Stimulated activated effector memory CD8-positive, alpha-beta T cell treated with anti-CD3 and anti-CD28 coated beads, Interleukin-12 subunit alpha, Interleukin-12 subunit beta, amount 100 ng/mL, for 72 hours (primary cell): ENCODE data around the gene FAH.

Source experiments
- ATAC-seq: fragments of 150-1000 bp; cut with Tn5 transposase; 2 replicates; pipeline ENCODE4 v1.10.0; 2021
- DNase-seq, 2 donors: peaks; one replicate each; pipeline ENCODE4 v3.0.0; 2021 to 2022; ENCODE audit warnings: low spot score in 2 of 2
- H3K27ac Mint-ChIP-seq: one replicate; pipeline ENCODE4 v1.8.0; 2022; ENCODE audit warnings: mild to moderate bottlenecking, mixed read lengths
- H3K36me3 Mint-ChIP-seq: one replicate; pipeline ENCODE4 v1.8.0; 2022; ENCODE audit warnings: mild to moderate bottlenecking, mixed read lengths
- H3K4me1 Mint-ChIP-seq: one replicate; pipeline ENCODE4 v1.8.0; 2022; ENCODE audit warnings: mixed read lengths
- H3K4me3 Mint-ChIP-seq: one replicate; pipeline ENCODE4 v1.8.0; 2022; ENCODE audit warnings: mild to moderate bottlenecking, mixed read lengths
- H3K9me3 Mint-ChIP-seq: one replicate; pipeline ENCODE4 v1.8.0; 2022; ENCODE audit warnings: mixed read lengths

FAH gene

GRCh38 chr15:80174017-80174746 is 21.4 kb downstream of the FAH start:
- DNase-seq (no peak), ATAC-seq (no peak)
- Mint-ChIP-seq H3K27ac (peak overlapping the region; percentile 15), H3K4me1 (peaks cover 12% of the 10 kb centered on the region), H3K4me3 (no peak overlapping the region), H3K36me3 (peaks cover 51% of the 10 kb centered on the region), H3K9me3 (no peaks in the 10 kb centered on the region)

- Mint-ChIP-seq H3K36me3 (peaks cover 47% of the 10 kb centered on the region), H3K27ac (no peak overlapping the region)
Observed at GRCh38 chr15:80175436-80175835, 22.6 kb downstream of the FAH start.

GRCh38 chr15:80176443-80176842 is 23.6 kb downstream of the FAH start:
- Mint-ChIP-seq H3K27ac (peak overlapping the region; percentile 15), H3K9me3 (no peaks in the 10 kb centered on the region), H3K36me3 (peaks cover 44% of the 10 kb centered on the region), H3K4me1 (peaks cover 12% of the 10 kb centered on the region), H3K4me3 (no peak overlapping the region)
- DNase-seq: no peak
- no peak for ATAC-seq

More at GRCh38 chr15:80175436-80175835, 22.6 kb downstream of the FAH start:
- Mint-ChIP-seq H3K9me3 (no peaks in the 10 kb centered on the region), H3K4me1 (peaks cover 12% of the 10 kb centered on the region), H3K4me3 (no peak overlapping the region)
- DNase-seq (no peak), ATAC-seq (peak; percentile 8)

- H3K4me3 Mint-ChIP-seq: no peak overlapping the region
- no peak for ATAC-seq
- H3K27ac Mint-ChIP-seq: peak overlapping the region; percentile 15
- no peaks in the 10 kb centered on the region for H3K9me3 Mint-ChIP-seq
- DNase-seq: no peak
- H3K4me1 Mint-ChIP-seq: peaks cover 12% of the 10 kb centered on the region
- H3K36me3 Mint-ChIP-seq: peaks cover 48% of the 10 kb centered on the region
Observed at GRCh38 chr15:80177156-80177555, 24.4 kb downstream of the FAH start.

- H3K4me3 Mint-ChIP-seq: no peak overlapping the region
- H3K36me3 Mint-ChIP-seq: peaks cover 51% of the 10 kb centered on the region
- H3K27ac Mint-ChIP-seq: no peak overlapping the region
- no peak for DNase-seq
- H3K4me1 Mint-ChIP-seq: no peaks in the 10 kb centered on the region
- ATAC-seq: peak; percentile 42
- H3K9me3 Mint-ChIP-seq: no peaks in the 10 kb centered on the region
Observed at GRCh38 chr15:80179025-80179759, 26.4 kb downstream of the FAH start.

- Mint-ChIP-seq H3K27ac (no peak overlapping the region), H3K4me3 (no peak overlapping the region), H3K36me3 (peaks cover 53% of the 10 kb centered on the region), H3K9me3 (no peaks in the 10 kb centered on the region), H3K4me1 (no peaks in the 10 kb centered on the region)
- DNase-seq (no peak), ATAC-seq (no peak)
Observed at GRCh38 chr15:80179935-80180334, 27.1 kb downstream of the FAH start.

GRCh38 chr15:80180468-80180867 is 27.7 kb downstream of the FAH start:
- peaks cover 53% of the 10 kb centered on the region for H3K36me3 Mint-ChIP-seq
- H3K4me3 Mint-ChIP-seq: no peak overlapping the region
- no peak for ATAC-seq
- H3K9me3 Mint-ChIP-seq: no peaks in the 10 kb centered on the region
- no peaks in the 10 kb centered on the region for H3K4me1 Mint-ChIP-seq
- DNase-seq: no peak
- no peak overlapping the region for H3K27ac Mint-ChIP-seq

- no peaks in the 10 kb centered on the region for H3K4me1 Mint-ChIP-seq
- DNase-seq: no peak
- ATAC-seq: no peak
- no peaks in the 10 kb centered on the region for H3K9me3 Mint-ChIP-seq
- peaks cover 49% of the 10 kb centered on the region for H3K36me3 Mint-ChIP-seq
- H3K27ac Mint-ChIP-seq: no peak overlapping the region
- H3K4me3 Mint-ChIP-seq: no peak overlapping the region
Observed at GRCh38 chr15:80180986-80181385, 28.2 kb downstream of the FAH start.

- ATAC-seq (no peak), DNase-seq (no peak)
- Mint-ChIP-seq H3K27ac (no peak overlapping the region), H3K9me3 (no peaks in the 10 kb centered on the region), H3K36me3 (peaks cover 45% of the 10 kb centered on the region), H3K4me1 (no peaks in the 10 kb centered on the region), H3K4me3 (no peak overlapping the region)
Observed at GRCh38 chr15:80182611-80183261, 29.9 kb downstream of the FAH start.

- DNase-seq (no peak), ATAC-seq (no peak)
- Mint-ChIP-seq H3K4me1 (no peaks in the 10 kb centered on the region), H3K27ac (no peak overlapping the region), H3K36me3 (peaks cover 40% of the 10 kb centered on the region), H3K4me3 (no peak overlapping the region), H3K9me3 (no peaks in the 10 kb centered on the region)
Observed at GRCh38 chr15:80183306-80183705, 30.5 kb downstream of the FAH start.

- Mint-ChIP-seq H3K4me3 (no peak overlapping the region), H3K36me3 (peaks cover 34% of the 10 kb centered on the region), H3K27ac (no peak overlapping the region), H3K4me1 (no peaks in the 10 kb centered on the region), H3K9me3 (no peaks in the 10 kb centered on the region)
- no peak for ATAC-seq
- DNase-seq: no peak
Observed at GRCh38 chr15:80183886-80184285, 31.1 kb downstream of the FAH start.

- no peak for ATAC-seq
Observed at GRCh38 chr15:80184554-80184953, 31.8 kb downstream of the FAH start.

GRCh38 chr15:80185152-80185551 is 32.4 kb downstream of the FAH start:
- Mint-ChIP-seq H3K36me3 (peaks cover 30% of the 10 kb centered on the region), H3K4me1 (no peaks in the 10 kb centered on the region), H3K27ac (no peak overlapping the region), H3K4me3 (no peak overlapping the region), H3K9me3 (no peaks in the 10 kb centered on the region)
- ATAC-seq (no peak), DNase-seq (no peak)

More at GRCh38 chr15:80184554-80184953, 31.8 kb downstream of the FAH start:
- Mint-ChIP-seq H3K36me3 (peaks cover 30% of the 10 kb centered on the region), H3K27ac (no peak overlapping the region), H3K4me1 (no peaks in the 10 kb centered on the region), H3K9me3 (no peaks in the 10 kb centered on the region), H3K4me3 (no peak overlapping the region)
- no peak for DNase-seq

GRCh38 chr15:80186066-80186465 is 33.3 kb downstream of the FAH start:
- H3K27ac Mint-ChIP-seq: no peak overlapping the region
- no peak overlapping the region for H3K4me3 Mint-ChIP-seq
- ATAC-seq (no peak), DNase-seq (no peak)
- H3K36me3 Mint-ChIP-seq: peaks cover 30% of the 10 kb centered on the region
- no peaks in the 10 kb centered on the region for H3K4me1 Mint-ChIP-seq
- no peaks in the 10 kb centered on the region for H3K9me3 Mint-ChIP-seq

GRCh38 chr15:80186597-80186996 is 33.8 kb downstream of the FAH start:
- no peak for DNase-seq
- ATAC-seq: no peak
- Mint-ChIP-seq H3K27ac (no peak overlapping the region), H3K9me3 (no peaks in the 10 kb centered on the region), H3K36me3 (peaks cover 27% of the 10 kb centered on the region), H3K4me1 (no peaks in the 10 kb centered on the region), H3K4me3 (no peak overlapping the region)

- no peak for ATAC-seq
- Mint-ChIP-seq H3K4me3 (no peak overlapping the region), H3K9me3 (no peaks in the 10 kb centered on the region), H3K36me3 (peaks cover 18% of the 10 kb centered on the region), H3K4me1 (no peaks in the 10 kb centered on the region), H3K27ac (no peak overlapping the region)
- DNase-seq: no peak
Observed at GRCh38 chr15:80188251-80188650, 35.5 kb downstream of the FAH start.
